HG03439 (cell line): ENCODE measurements around the gene PPM1E.
"Not testable (repeated sequence)": the region's sequence is repeated elsewhere in the genome, so short reads cannot be mapped to it uniquely, and the experiment has no call there.

Source experiments
- ATAC-seq: cut with Tn5 transposase; IDR thresholded peaks from one replicate; pipeline ENCODE4 v1.9.1; 2021; ENCODE audit warnings: mild to moderate bottlenecking, moderate library complexity; ENCODE audit not compliant: unreplicated experiment

Gene PPM1E

DNA sequence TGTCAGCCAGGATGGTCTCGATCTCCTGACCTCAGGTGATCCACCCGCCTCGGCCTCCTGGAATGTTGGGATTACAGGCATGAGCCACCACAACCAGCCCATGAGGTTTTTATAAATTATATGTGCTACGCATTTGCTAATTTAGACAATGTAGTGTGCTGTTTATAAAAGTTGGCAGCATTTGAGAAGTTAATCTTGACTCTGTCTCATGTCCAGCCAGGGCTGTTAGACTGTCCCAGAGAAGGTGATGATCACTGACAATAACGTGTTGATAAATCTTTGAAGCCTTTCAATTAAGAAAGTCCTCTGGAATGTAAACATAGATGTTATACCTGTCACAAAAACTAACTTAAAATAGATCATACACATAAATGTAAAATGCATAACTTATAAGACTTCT lies 82.0 kb downstream of the PPM1E start:
- ATAC-seq, result no peak

DNA sequence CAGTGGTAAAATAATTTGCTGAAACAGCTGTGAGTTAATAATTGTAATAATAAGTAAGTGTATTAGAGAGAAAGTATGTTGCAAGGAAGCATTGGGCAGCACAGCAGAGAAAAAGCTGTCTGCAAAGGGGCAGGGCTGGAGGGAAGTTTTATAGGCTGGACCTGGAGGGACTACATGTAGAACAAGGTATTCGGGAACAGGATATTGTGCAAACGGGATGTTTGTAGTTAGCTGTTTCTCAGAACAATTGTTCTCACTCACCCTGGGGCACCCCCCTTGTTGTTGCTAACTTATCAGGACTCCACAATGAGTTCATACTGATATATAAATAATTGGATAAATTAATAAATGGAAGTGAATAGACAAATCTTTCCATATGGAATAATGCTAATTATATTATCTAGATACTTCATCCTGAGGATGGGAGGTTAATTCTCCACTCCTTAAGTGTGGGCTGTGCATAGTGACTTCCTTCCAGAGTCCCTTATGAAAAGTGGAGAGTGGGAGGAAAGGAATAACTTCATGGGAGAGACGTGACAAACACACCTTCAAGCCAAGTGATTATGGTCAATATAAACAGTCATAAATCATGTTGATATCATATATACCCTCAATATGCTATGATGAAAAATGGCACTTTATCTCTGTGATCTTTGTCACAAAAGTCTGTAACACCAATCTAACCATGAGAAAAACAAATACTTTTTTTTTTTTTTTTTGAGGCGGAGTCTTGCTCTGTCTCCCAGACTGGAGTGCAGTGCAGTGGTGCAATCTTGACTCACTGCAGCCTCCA lies 85.4 kb downstream of the PPM1E start:
- no peak for ATAC-seq

DNA sequence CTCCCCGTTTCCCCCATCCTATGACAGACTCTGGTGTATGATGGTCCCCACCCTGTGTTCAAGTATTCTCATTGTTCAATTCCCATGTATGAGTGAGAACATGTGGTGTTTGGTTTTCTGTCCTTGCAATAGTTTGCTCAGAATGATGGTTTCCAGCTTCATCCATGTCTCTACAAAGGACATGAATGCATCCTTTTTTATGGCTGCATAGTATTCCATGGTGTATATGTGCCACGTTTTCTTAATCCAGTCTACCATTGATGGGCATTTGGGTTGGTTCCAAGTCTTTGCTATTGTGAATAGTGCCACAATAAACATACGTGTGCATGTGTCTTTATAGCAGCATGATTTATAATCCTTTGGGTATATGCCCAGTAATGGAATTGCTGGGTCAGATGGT lies 90.8 kb downstream of the PPM1E start:
- ATAC-seq, result not testable (repeated sequence)

DNA sequence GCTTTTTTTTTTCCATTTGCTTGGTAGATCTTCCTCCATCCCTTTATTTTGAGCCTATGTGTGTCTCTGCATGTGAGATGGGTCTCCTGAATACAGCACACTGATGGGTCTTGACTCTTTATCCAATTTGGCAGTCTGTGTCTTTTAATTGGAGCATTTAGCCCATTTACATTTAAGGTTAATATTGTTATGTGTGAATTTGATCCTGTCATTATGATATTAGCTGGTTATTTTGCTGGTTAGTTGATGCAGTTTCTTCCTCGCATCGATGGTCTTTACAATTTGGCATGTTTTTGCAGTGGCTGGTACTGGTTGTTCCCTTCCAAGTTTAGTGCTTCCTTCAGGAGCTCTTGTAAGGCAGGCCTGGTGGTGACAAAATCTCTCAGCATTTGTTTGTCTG lies 94.5 kb downstream of the PPM1E start:
- not testable (repeated sequence) for ATAC-seq

DNA sequence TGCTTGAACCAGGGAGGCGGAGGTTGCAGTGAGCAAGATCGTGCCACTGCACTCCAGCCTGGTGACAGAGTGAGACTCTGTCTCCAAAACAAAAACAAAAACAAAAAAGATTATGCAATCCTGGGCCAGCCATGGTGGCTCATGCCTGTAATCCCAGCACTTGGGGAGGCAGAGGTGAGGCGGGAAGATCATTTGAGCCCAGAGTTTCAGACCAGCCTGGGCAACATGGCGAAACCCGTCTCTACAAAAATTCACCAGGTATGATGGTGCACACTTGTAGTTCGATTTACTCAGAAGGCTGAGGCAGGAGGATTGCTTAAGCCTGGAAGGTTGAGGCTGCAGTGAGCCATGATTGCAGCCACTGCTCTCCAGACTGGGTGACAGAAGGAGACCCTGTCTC lies 109.6 kb downstream of the PPM1E start:
- no peak for ATAC-seq

DNA sequence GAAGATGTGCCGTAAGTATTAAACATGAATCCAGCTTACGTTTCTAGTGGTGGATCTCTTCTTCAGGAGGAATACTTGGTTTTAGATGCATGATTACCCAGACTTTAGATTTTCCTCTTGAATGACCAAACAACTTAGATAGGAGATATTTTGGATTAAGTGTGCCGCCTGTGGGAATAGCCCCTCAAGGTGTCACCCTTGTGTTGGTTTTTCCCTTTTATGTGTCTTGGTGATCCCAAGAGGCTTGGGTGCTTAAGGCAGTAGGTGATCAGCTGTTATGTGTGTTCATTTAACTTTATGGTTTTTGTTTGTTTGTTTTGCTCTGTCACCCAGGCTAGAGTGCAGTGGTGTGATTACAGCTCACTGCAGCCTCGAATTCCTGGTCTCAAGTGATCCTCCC lies 115.1 kb downstream of the PPM1E start:
- ATAC-seq, result no peak

DNA sequence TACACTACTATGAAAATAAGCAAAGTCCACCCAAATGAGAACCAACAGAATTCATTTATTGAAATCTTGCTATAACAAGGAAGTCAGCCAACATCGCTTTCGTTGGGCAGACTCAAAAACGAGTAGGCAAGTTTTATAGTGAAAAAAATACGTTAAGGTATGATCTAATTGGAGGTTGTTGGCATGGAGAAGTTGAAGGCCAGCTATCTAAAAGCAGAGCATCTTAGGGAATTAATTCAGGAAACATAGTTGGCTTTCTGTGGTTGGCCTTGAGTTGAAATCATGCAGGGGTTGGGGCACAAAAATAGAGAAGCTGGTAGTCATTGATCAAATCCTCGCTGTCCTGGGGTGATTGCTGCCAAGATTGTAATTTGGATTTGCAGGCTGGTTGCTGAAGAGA lies 118.3 kb downstream of the PPM1E start:
- ATAC-seq, result no peak

DNA sequence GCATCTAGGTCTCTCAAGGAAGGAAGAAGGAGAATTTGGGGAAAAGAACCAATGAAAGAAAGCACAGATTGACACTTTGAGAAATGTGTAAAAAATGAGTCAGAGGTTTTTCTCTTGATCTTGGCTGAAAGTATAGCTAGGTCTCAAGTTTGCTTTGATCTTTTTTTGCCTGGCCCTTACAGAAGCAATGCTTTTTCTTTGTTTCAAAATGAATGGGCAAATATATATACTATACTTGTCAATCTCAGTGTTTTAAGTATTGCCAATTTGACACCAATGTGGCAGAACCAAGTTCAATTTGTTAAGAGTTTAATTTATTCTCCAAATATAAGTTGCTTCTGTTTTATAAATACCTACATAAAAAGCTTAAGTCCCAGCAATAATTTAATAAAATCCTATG lies 119.6 kb downstream of the PPM1E start:
- ATAC-seq, result no peak

DNA sequence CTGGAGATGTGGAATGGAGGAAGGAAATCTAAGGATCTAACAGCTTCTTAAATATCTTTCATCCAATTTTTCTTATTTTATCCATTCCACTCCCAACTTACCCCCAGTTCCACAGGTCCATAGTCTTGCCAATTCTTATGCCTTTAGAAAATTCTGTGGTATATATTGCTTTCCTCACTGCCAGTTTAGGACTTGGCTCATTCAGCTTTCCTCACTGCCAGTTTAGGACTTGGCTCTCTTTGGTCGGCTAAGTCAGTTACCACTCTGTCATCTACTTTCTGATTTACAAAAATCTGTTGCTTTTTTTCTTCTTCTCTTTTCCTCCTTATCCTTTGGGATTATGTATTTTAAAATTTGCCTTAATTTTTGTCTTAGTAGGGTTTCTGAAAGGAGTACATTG lies 128.5 kb downstream of the PPM1E start:
- no peak for ATAC-seq

DNA sequence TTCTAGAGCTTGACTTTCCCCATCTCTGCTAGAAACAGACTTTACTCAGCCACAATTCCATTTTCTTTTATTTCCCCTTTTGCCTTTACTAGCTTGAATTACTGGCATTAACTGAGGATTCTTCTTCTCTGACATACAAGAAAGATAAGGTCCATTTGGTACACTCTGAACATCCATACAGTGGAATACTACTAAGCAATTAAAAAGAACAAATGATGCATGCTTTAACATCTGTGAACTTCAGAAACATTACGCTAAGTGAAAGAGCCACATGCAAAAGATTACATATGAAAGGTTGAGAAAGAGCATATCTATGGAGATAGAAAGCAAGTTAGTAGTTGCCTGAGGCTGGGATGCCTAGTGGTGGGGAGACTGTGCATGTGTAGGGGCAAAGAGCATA lies 130.9 kb downstream of the PPM1E start:
- no peak for ATAC-seq

DNA sequence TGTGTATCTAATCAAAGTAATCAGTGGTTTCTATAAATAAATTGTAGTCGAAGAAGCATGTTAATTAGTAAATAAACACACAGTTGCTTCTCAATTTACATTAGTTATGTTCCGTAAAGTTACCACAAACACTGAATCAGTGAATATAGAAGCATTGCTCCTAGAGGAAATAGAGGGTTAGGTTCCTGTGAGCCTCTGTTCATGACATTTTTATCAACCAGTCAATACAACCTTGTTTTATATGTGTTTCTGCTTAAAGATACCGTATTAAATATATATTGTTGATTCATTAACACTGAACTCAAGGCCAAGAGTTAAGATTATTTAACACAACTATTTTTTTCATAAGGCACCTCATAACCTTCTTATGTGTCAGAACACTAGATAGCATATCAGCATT lies 134.3 kb downstream of the PPM1E start:
- no peak for ATAC-seq

DNA sequence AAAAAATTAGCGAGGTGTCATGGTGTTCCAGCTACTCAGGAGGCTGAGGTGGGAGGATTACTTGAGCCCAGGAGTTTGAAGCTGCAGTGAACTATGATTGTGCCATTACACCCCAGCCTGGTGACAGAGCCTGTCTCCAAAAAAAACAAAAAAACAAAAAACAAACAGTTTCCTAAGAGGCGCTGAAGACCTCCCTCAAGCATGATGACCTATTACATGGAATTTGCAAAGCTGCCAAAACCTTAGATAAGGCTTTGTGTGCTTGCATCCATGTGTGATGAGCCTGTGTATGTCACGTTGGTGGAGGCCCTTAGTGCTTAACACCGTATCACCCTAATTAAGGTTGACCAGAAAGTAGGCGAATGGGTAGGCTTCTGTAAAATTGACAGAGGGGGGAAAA lies 143.5 kb downstream of the PPM1E start:
- ATAC-seq, result no peak

DNA sequence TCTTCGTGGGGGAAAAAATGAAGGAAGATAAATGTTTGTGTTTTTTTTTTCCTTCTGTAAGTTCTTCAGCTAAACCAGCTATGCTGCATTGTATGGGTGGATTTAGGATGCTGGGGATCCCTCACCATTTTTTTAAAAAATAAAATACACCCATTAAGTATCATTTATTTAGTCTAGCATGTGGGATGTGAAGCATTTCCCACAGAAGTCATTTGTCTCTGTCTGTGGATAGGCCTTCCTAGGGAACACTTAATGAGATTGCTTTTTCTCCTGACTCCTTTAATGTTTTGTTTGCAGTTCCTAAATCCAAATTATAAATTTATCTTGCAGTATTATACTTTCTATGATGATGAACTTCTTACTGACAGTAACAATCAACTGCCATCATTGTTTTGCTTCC lies 146.7 kb downstream of the PPM1E start:
- no peak for ATAC-seq

DNA sequence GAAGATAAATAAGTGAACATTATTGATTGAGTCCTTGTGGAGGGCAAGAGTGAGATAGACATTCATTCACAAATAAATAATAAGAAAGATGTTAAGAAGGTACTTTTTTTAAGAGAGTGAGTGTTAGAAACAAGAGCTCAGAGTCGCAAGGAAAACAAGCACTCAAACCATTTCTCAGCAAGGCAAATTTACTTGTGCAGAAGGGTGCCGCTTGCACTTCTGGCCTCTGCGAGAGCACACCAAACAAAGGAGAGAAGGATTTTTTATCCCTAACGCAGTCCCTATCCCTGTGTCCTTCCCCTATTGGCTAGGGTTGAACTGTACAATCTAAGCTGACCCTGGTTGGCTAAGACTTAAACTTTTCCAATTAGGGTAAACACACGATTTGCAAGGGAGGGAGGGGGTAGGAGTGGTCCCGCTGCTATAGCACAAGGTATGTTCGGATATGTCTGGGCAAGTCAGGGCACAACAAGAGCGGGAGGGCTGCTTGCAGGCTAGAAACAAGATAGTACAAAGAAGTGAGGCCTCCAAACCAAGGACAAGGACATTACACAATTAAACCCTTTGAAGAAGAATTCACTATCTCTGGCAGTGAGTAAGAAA lies 156.2 kb downstream of the PPM1E start:
- ATAC-seq, result no peak

DNA sequence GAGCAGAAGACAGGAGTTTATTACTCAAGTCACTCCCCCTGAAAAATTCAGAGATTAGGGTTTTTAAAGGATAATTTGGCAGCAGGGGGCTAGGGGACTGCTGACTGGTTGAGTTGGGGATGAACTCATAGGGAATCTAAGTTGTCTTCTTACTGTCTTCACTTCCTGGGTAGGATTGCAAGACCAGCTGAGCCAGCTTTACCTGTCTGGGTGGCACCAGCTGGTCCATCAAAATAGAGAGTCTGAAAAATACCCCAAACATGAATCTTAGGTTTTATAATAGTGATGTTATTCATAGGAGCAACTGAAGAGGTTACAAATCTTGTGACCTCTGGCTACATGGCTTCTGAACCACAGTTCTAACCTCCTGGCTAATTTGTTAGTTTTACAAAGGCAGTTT lies 157.9 kb downstream of the PPM1E start:
- no peak for ATAC-seq

DNA sequence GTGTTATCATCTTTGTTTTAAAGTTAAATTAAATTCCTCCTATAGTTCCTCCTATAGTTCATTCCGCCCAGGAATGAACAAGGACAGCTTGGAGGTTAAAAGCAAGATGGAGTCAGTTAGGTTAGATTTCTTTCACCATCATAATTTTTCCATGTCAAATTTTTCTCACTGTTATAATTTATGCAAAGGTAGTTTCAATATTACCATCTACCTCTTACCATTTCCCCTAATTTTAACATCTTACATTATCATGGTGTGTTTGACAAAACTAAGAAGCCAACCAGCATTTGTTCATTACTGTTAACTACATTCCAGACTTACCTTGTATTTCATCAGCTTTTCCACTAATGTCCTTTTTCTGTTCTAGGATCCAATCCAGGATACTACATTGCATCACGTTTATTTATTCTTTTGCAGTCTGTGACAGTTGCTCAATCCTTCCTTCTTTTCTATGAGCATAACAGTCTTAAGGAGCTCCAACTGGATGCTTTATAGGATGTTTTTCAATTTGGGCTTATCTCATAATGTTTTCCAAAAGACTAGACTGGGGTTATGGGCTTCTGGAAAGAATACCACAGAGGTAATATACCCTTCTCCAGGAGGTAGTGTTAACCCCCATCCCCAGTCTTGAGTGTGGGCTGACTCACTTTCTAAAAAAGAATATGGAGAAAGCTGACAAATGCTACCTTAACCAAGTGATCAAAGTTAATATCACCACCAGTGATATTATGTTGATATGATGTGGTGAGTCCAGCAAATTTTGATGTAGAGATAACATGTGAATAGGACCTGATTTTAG lies 158.5 kb downstream of the PPM1E start:
- no peak for ATAC-seq

DNA sequence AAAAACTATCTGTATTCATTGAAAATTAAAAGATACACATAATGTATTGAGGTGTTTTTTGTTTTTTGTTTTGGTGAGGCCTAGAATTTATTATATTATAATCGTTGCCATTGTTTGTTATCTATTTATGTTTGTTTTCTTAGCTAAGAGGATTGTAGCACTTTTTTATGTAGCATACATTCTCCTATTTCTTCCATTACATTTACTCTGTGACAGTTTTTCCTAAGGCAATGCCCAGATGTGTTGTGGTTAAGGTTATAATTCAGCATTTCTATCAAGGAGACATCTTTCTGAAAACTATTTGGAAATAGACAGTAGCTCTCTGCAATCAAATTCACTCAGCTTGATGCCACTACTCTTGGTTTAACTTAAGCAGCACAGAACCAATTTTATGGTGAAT lies 161.6 kb downstream of the PPM1E start:
- ATAC-seq, result no peak

DNA sequence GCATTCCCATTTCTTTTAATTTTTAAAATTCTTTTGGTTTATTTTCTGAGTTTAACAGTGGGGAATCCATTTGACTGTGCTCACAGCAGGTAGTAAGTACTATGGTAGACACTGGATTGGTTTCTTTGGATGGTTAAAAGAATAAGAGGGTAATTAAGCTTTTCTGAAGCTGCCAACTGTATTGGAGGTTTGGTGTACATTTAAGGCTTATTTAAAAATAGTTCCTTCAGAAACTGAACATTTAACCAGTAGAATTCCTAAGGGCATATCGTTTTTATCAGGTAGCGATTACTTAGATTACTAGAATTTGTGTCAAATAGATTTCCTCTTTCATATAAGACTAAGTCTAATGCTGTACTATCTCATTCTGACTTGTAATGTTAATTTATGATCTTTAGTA lies 162.4 kb downstream of the PPM1E start:
- ATAC-seq, result no peak

DNA sequence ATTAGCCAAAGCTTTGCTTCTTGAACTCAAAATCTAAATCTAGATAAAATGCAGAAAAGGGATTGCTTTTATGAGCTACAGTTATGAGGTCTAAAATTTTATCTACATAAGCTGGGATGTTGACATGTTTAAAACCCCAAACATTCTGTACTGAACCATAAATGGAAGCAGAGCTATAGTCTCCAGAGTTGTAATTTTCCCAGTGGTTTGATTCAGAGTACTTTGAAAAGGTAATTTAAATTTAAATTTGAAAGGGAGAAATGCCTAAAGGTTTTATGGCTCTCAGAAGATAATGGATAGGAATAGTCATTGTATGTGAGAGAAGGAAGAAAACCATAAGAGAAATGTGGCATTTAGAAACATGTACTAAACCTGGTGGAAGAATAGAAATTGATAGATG lies 163.2 kb downstream of the PPM1E start:
- ATAC-seq, result no peak

DNA sequence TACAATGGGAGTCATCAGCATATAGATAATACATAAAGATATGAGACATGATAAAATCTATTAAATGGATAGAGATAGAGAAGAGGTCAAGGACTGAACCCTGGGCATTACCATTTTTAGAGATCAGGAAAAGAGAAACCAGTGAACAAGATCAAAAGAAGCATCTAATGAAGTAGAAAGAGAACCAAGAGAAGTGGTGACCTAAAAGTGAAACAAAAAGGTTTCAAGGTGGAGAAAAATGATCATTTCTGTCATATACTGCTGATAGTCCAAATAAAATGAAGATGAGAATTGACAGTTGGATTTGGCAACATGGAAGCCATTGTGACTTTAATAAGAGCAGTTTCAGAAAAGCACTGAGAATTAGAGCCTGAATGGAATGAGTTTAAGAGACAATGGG lies 165.1 kb downstream of the PPM1E start:
- ATAC-seq, result no peak

DNA sequence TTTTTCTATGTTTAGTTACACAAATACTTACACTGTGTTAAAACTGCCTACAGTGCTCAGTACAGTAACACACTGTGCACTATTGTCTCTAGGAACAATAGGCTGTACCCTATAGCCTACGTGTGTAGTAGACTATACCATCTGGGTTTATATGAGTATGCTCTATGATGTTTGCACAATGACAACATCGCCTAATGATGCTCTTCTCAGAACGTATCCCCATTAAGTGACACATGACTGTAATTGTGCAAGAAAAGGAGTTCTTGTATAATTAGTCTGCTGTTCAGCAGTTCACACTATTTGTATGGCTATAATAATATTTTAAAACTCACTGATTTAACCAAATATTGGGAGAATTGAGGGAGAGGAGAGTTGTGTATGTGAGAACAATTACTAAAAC lies 177.3 kb downstream of the PPM1E start:
- ATAC-seq, result no peak

DNA sequence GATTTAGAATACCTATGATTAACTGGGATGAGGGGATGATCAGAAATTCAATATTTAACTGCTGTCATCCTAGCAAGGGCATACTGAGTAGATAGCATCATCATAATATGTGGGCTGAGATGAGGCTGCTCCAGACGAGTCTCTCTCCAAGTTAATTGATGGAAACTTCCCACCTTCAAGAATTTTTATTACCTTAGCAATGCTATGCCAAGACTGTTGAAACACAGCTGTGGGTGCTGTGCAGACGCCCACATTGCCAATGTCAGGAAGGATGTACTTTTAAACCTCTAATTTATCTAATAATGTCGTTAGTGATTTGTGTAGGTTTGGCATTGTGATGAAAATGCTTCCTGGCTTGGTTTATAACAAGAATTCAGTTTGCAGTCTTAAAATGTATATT lies 180.6 kb downstream of the PPM1E start:
- no peak for ATAC-seq
